HG03064 (cell line): ENCODE measurements around the gene PEPD.

Experiments
- ATAC-seq: cut with Tn5 transposase; IDR thresholded peaks from one replicate; pipeline ENCODE4 v1.9.1; 2021; ENCODE audit warnings: low read depth; ENCODE audit not compliant: unreplicated experiment

Gene PEPD

GRCh38 chr19:33375156-33375836 lies 146.3 kb downstream of the PEPD start:
- ATAC-seq, result no peak

- ATAC-seq, result no peak
Observed at GRCh38 chr19:33374236-33374714, 147.3 kb downstream of the PEPD start.

GRCh38 chr19:33373453-33374235 lies 147.9 kb downstream of the PEPD start, which contains the start of gene CEBPG:
CEBPG (plus strand) TSS chr19:33373709; CDS start chr19:33379240, 5,531 bp downstream.
- ATAC-seq, result peak; percentile 84

- no peak for ATAC-seq
Observed at GRCh38 chr19:33370783-33371182, 150.8 kb downstream of the PEPD start.

GRCh38 chr19:33368074-33368864 lies 153.3 kb downstream of the PEPD start:
- no peak for ATAC-seq

- no peak for ATAC-seq
Observed at GRCh38 chr19:33366897-33367296, 154.7 kb downstream of the PEPD start.

- ATAC-seq, result no peak
Observed at GRCh38 chr19:33366127-33366526, 155.5 kb downstream of the PEPD start.

GRCh38 chr19:33365691-33366090 lies 155.9 kb downstream of the PEPD start:
- ATAC-seq, result no peak

GRCh38 chr19:33363476-33363875 lies 158.1 kb downstream of the PEPD start:
- ATAC-seq, result no peak

- ATAC-seq, result no peak
Observed at GRCh38 chr19:33362508-33363228, 158.9 kb downstream of the PEPD start.

- ATAC-seq, result no peak
Observed at GRCh38 chr19:33359581-33359980, 162.0 kb downstream of the PEPD start.

GRCh38 chr19:33358408-33358807 lies 163.2 kb downstream of the PEPD start:
- ATAC-seq, result no peak

GRCh38 chr19:33357556-33357955 lies 164.0 kb downstream of the PEPD start:
- ATAC-seq, result no peak

GRCh38 chr19:33355535-33355934 lies 166.1 kb downstream of the PEPD start:
- ATAC-seq, result no peak

- no peak for ATAC-seq
Observed at GRCh38 chr19:33350538-33351309, 170.9 kb downstream of the PEPD start.

GRCh38 chr19:33349319-33350289 lies 172.0 kb downstream of the PEPD start:
- no peak for ATAC-seq

GRCh38 chr19:33348301-33349010 lies 173.1 kb downstream of the PEPD start:
- no peak for ATAC-seq

GRCh38 chr19:33347300-33347699 lies 174.3 kb downstream of the PEPD start:
- ATAC-seq, result no peak
